IMR-90 (cell line): ENCODE measurements around the gene ADPRS.

Experiments used
- BHLHE40 ChIP-seq: fragments of 150-350 bp; IDR thresholded peaks from 2 replicates; pipeline ENCODE4 v1.6.1; 2016; ENCODE audit warnings: mild to moderate bottlenecking, low read depth, low read length
- CHD1 ChIP-seq: IDR thresholded peaks from 2 replicates; pipeline ENCODE4 v1.6.1; 2012; ENCODE audit warnings: low read depth, low read length, improper control_type of control experiment
- CTCF ChIP-seq: conservative IDR thresholded peaks from 2 replicates; pipeline ENCODE4 v1.5.1; 2012; ENCODE audit warnings: mild to moderate bottlenecking, low read depth, low read length, improper control_type of control experiment
- MAFK ChIP-seq: IDR thresholded peaks from 2 replicates; pipeline ENCODE4 v1.6.1; 2012; ENCODE audit warnings: low read depth, low read length, improper control_type of control experiment
- MXI1 ChIP-seq: IDR thresholded peaks from 2 replicates; pipeline ENCODE4 v1.6.1; 2012; ENCODE audit warnings: low read depth, mild to moderate bottlenecking, low read length, moderate library complexity, borderline replicate concordance
- POLR2A ChIP-seq: IDR thresholded peaks from 2 replicates; pipeline ENCODE4 v1.6.1; 2012; ENCODE audit warnings: mild to moderate bottlenecking, low read depth, low read length
- RAD21 ChIP-seq: IDR thresholded peaks from 2 replicates; pipeline ENCODE4 v1.6.1; 2012; ENCODE audit warnings: low read length, improper control_type of control experiment
- SMC3 ChIP-seq: fragments of 150-350 bp; IDR thresholded peaks from 2 replicates; pipeline ENCODE4 v1.6.1; 2016; ENCODE audit warnings: low read depth, mild to moderate bottlenecking, antibody characterized with exemption, low read length, moderate library complexity
- USF2 ChIP-seq: fragments of 150-350 bp; IDR thresholded peaks from 2 replicates; pipeline ENCODE4 v1.6.1; 2017; ENCODE audit warnings: mild to moderate bottlenecking, antibody characterized with exemption, low read length, low read depth

- no peak for TF ChIP-seq POLR2A
- TF ChIP-seq MAFK: no peak
- TF ChIP-seq CTCF: peak; percentile 64
- peak; percentile 65 for TF ChIP-seq SMC3
- peak; percentile 76 for TF ChIP-seq RAD21
- no peak for TF ChIP-seq MXI1
- no peak for TF ChIP-seq USF2
- no peak for TF ChIP-seq CHD1
- no peak for TF ChIP-seq BHLHE40
These were observed 46.0 kb downstream of the ADPRS start for GRCh38 chr1:36134505-36135329.
